Measurements from ENCODE around the gene FOXE3. TPM values are rescaled to one million over a fixed set of nuclear protein-coding genes. Genes with fewer than 3 reads are reported as not detected.

FOXE3 gene
- total and polyA plus RNA-seq, 9 donors = not detected

DNA sequence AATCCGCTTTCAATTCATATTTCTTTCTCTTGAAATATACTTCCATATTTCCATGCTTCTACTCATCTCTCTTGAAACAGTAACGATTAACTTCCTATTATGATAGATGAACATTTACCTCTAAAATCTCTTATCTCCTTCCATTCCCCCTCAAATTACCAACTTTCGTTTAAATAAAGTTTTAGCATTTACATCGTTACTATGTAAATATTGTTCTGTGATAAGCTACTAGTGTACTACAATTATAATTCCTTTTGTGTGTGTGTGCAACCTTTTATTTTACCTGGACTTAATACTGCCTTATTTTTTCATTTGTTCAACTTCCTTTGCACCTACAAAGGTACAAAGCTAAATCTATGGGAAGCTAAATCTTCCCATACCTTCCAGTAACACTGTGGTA, 4.5 kb downstream of the FOXE3 start:
- WGBS, 3 donors = 74 to 86% (median 75%) methylated on average over 4 of the region's 4 CpGs
- Histone ChIP-seq H3K36me3 (no peaks in the 10 kb centered on the region), H3K4me3 (no peak overlapping the region), H3K27me3 (no peaks in the 10 kb centered on the region), H3K27ac (no peak overlapping the region), H3K9me3 (no peaks in the 10 kb centered on the region), H3K4me1 (ENCODE audit: insufficient read depth) (no peaks in the 10 kb centered on the region)
- intact Hi-C loops (cut with DNase I) = no loop called here
- no peak for DNase-seq
- no peak for TF ChIP-seq EP300 (IDR thresholded peaks at IDR 0.05)
- TF ChIP-seq, protein P1, sequence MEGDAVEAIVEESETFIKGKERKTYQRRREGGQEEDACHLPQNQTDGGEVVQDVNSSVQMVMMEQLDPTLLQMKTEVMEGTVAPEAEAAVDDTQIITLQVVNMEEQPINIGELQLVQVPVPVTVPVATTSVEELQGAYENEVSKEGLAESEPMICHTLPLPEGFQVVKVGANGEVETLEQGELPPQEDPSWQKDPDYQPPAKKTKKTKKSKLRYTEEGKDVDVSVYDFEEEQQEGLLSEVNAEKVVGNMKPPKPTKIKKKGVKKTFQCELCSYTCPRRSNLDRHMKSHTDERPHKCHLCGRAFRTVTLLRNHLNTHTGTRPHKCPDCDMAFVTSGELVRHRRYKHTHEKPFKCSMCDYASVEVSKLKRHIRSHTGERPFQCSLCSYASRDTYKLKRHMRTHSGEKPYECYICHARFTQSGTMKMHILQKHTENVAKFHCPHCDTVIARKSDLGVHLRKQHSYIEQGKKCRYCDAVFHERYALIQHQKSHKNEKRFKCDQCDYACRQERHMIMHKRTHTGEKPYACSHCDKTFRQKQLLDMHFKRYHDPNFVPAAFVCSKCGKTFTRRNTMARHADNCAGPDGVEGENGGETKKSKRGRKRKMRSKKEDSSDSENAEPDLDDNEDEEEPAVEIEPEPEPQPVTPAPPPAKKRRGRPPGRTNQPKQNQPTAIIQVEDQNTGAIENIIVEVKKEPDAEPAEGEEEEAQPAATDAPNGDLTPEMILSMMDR (IDR thresholded peaks at IDR 0.05) = no peak
- no peak for TF ChIP-seq POLR2A (IDR thresholded peaks at IDR 0.05)

DNA sequence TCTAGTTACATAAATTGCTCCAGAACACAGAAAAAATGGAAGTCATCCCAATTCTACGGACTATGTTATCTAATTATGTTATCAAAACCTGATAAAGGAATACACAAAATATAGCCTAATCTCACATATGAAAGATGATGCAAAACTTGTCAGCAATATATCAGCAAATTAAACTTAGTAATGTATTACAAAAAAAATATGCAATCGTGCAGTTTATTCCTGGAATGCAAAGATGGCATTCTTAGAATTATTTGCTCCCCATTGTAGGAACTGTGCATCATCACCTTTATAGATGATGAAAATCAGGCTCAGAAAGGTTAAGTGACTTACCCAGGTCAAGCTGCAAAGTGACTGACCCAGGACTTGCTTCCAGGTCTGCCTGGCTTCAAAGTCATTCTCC, 7.8 kb downstream of the FOXE3 start:
- intact Hi-C loops (cut with DNase I) = no loop called here
- Histone ChIP-seq H3K27ac (no peak overlapping the region), H3K36me3 (no peaks in the 10 kb centered on the region), H3K4me1 (ENCODE audit: insufficient read depth) (no peaks in the 10 kb centered on the region), H3K4me3 (no peak overlapping the region), H3K9me3 (no peaks in the 10 kb centered on the region), H3K27me3 (no peaks in the 10 kb centered on the region)
- TF ChIP-seq EP300 (IDR thresholded peaks at IDR 0.05) = no peak
- DNase-seq = no peak
- 14 to 25% (median 20%) methylated on average over 2 of the region's 2 CpGs for WGBS, 3 donors

DNA sequence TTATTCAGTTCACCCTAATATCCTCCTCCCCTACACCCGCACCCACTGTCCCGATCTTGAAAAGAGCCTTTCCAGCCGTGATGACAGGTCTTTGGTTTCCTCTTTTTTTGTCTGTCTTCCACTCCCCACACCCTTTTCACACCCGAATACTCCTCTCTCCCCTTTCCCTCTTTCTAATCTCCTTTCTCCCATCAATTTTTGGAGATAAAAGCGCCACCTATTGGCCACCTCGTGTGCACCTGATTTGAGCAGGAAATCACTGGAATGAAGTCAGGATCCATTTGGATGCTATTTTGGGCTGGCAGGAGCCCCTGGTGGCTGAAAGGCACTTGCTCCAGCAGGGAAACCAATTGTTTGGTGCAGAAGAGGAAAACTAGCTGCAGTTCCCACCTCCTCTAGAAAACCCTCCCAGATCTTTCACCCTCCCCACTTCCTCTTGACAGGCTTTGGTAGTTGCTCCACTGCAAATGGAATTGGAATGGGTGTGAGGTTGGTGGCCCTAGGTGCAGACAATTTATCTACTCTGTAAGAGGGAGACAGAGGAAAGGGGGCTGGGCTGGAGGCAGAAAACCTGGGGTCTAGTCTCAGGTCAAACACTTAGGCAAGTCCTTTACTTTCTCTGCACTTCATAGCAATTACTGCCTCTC, 8.4 kb downstream of the FOXE3 start:
- no peaks in the 10 kb centered on the region for H3K27me3 ChIP-seq
- H3K4me3 ChIP-seq = no peak overlapping the region
- DNase-seq = no peak
- H3K4me1 ChIP-seq (ENCODE audit: insufficient read depth) = no peaks in the 10 kb centered on the region
- intact Hi-C loops (cut with DNase I) = no loop called here
- WGBS, 3 donors = 2 to 4% (median 4%) methylated on average over 6 of the region's 6 CpGs
- H3K27ac ChIP-seq = no peak overlapping the region
- no peaks in the 10 kb centered on the region for H3K36me3 ChIP-seq
- TF ChIP-seq, protein P1 (IDR thresholded peaks at IDR 0.05) = no peak
- TF ChIP-seq EP300 (IDR thresholded peaks at IDR 0.05) (no peak), POLR2A (IDR thresholded peaks at IDR 0.05) (no peak)
- H3K9me3 ChIP-seq = no peaks in the 10 kb centered on the region

DNA sequence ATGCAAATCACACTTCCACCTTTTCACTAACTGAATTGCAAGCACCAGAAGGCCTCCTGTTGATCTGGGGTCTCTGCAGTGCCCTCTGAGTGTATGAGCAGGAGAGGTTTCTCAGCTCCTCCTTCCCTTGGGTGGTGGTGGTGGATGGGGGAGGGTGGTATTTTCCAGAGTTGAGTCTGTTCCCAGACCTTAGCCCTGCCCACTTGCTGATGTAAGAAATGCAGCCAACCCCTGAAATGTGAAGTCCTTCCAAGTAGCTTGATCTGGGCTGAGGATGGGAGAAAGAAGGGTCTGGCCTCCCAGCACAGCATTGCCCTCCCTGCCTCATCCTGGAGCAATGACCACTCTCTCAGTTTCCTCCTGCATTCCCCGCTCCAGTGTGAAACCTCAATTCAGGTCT, 15.4 kb downstream of the FOXE3 start:
- no peak for DNase-seq
- Histone ChIP-seq H3K27ac (no peak overlapping the region), H3K36me3 (no peaks in the 10 kb centered on the region), H3K9me3 (no peaks in the 10 kb centered on the region), H3K27me3 (no peaks in the 10 kb centered on the region), H3K4me1 (ENCODE audit: insufficient read depth) (peaks cover 3% of the 10 kb centered on the region), H3K4me3 (no peak overlapping the region)
- 76 to 100% (median 93%) methylated on average over 1 of the region's 1 CpG for WGBS, 3 donors
- intact Hi-C loops (cut with DNase I) = loop anchor here (5.0 to 10.0 kb wide), 3 partner anchors 237 to 296 kb away; partner anchors contain the start of gene PDZK1IP1 (in 1 of the 4)
- TF ChIP-seq EP300 (IDR thresholded peaks at IDR 0.05) (no peak), POLR2A (IDR thresholded peaks at IDR 0.05) (no peak)
- TF ChIP-seq, protein P1 (IDR thresholded peaks at IDR 0.05) = no peak

Data from ovary (tissue), 9 donors.